ACC112 (cell line): ENCODE data around the gene IQCF6.

Experiments
- H2AFZ ChIP-seq: fragments of 200-600 bp; sonication (generic); one replicate; pipeline ENCODE4 v1.6.0; 2017; ENCODE audit warnings: antibody characterized with exemption, low read length; ENCODE audit not compliant: unreplicated experiment
- H3K27ac ChIP-seq: fragments of 200-600 bp; sonication (generic); 2 replicates; pipeline ENCODE4 v1.5.1; 2014; ENCODE audit warnings: low read depth, mild to moderate bottlenecking, antibody characterized with exemption, low read length, moderate library complexity
- H3K27me3 ChIP-seq: fragments of 200-600 bp; sonication (generic); 2 replicates; pipeline ENCODE4 v1.6.1; 2014; ENCODE audit warnings: mild to moderate bottlenecking, antibody characterized with exemption, low read length, moderate library complexity, mixed read lengths; ENCODE audit not compliant: insufficient read depth
- H3K36me3 ChIP-seq: fragments of 200-600 bp; sonication (generic); 2 replicates; pipeline ENCODE4 v1.6.1; 2016; ENCODE audit warnings: mild to moderate bottlenecking, antibody characterized with exemption, low read length, moderate library complexity, mixed read lengths; ENCODE audit not compliant: insufficient read depth
- H3K4me1 ChIP-seq: fragments of 200-600 bp; sonication (generic); one replicate; pipeline ENCODE4 v1.6.1; 2016; ENCODE audit warnings: low read length, mixed read lengths; ENCODE audit not compliant: insufficient read depth, unreplicated experiment, control insufficient read depth
- H3K4me3 ChIP-seq: fragments of 200-600 bp; sonication (generic); 2 replicates; pipeline ENCODE4 v1.5.1; 2014; ENCODE audit warnings: mild to moderate bottlenecking, low read depth, low read length
- H3K79me2 ChIP-seq: fragments of 200-600 bp; sonication (generic); one replicate; pipeline ENCODE4 v1.6.0; 2016; ENCODE audit warnings: low read length; ENCODE audit not compliant: control insufficient read depth, unreplicated experiment, insufficient read depth

Gene IQCF6

DNA sequence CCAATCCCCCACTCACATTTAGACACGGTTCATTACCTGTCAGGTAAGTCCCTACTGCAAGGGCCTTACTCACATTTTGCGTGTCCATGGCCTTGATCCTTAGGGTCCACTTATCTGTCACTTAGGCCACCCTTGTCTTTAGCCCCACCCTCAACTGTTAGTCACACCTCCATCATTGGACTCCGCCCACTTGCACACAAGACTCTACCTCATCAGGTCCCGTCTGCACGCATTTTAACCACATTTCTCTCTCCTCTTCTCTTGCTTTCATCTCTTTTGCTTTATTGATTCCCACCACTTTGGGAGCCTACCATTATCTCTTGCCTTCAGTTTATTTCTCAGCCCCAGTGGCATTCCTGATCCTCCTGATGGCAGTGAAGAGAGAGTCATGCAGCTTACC is at the start of gene IQCF6:
Gene IQCF6 (minus strand): TSS at position 101 of the 400 bp plus-strand sequence. CDS start 13 bp downstream, at position 88.
- H2AFZ ChIP-seq: no peak within 1 kb of the TSS
- no peak within 1 kb of the TSS for H3K4me3 ChIP-seq
- peaks cover 50% of the 10 kb centered on the region for H3K27me3 ChIP-seq
- H3K79me2 ChIP-seq: no peaks in the 10 kb centered on the region
- no peaks in the 10 kb centered on the region for H3K4me1 ChIP-seq
- H3K27ac ChIP-seq: no peak within 1 kb of the TSS
- H3K36me3 ChIP-seq: no peaks in the 10 kb centered on the region

- Histone ChIP-seq H3K4me1 (no peaks in the 10 kb centered on the region), H3K79me2 (no peaks in the 10 kb centered on the region), H3K4me3 (no peak overlapping the region), H2AFZ (no peak overlapping the region), H3K27me3 (peaks cover 48% of the 10 kb centered on the region), H3K27ac (no peak overlapping the region), H3K36me3 (no peaks in the 10 kb centered on the region)
Observed at GRCh38 chr3:51828297-51828696, 49.3 kb upstream of the IQCF6 start.

GRCh38 chr3:51819709-51820406 is 40.8 kb upstream of the IQCF6 start:
- H3K27me3 ChIP-seq: peaks cover 86% of the 10 kb centered on the region
- no peaks in the 10 kb centered on the region for H3K79me2 ChIP-seq
- no peaks in the 10 kb centered on the region for H3K36me3 ChIP-seq
- H3K4me1 ChIP-seq: no peaks in the 10 kb centered on the region
- no peak overlapping the region for H3K27ac ChIP-seq
- H2AFZ ChIP-seq: no peak overlapping the region
- no peak overlapping the region for H3K4me3 ChIP-seq

GRCh38 chr3:51819151-51819550 is 40.1 kb upstream of the IQCF6 start:
- no peak overlapping the region for H3K27ac ChIP-seq

GRCh38 chr3:51817375-51817774 is 38.3 kb upstream of the IQCF6 start:
- no peaks in the 10 kb centered on the region for H3K36me3 ChIP-seq
- no peak overlapping the region for H3K4me3 ChIP-seq
- H3K79me2 ChIP-seq: no peaks in the 10 kb centered on the region
- H3K27me3 ChIP-seq: peaks cover 68% of the 10 kb centered on the region
- no peaks in the 10 kb centered on the region for H3K4me1 ChIP-seq
- no peak overlapping the region for H3K27ac ChIP-seq
- no peak overlapping the region for H2AFZ ChIP-seq

More at GRCh38 chr3:51819151-51819550, 40.1 kb upstream of the IQCF6 start:
- no peaks in the 10 kb centered on the region for H3K4me1 ChIP-seq
- no peak overlapping the region for H3K4me3 ChIP-seq
- no peaks in the 10 kb centered on the region for H3K36me3 ChIP-seq
- H3K27me3 ChIP-seq: peaks cover 84% of the 10 kb centered on the region
- H2AFZ ChIP-seq: no peak overlapping the region
- no peaks in the 10 kb centered on the region for H3K79me2 ChIP-seq

DNA sequence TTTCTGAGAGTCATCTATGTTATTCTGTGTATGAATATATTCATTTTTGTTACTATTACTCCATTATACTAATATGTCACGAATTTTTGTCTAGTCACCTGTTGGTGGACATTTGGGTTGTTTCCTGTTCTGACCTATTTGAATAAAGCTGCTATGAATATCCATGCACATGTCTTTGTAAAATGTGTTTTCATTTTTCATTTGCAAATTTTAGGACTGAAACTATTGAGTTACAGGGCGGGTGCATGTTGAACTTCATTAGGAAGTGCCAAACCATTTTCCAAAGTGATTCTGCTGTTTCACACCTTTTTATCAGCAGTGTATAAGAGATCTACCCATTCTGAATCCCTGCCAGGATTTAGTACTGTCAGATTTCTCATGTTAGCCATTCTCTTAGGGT is 37.7 kb upstream of the IQCF6 start:
- Histone ChIP-seq H3K36me3 (no peaks in the 10 kb centered on the region), H3K4me1 (no peaks in the 10 kb centered on the region), H2AFZ (no peak overlapping the region), H3K4me3 (no peak overlapping the region), H3K27ac (no peak overlapping the region), H3K79me2 (no peaks in the 10 kb centered on the region), H3K27me3 (peaks cover 64% of the 10 kb centered on the region)

- Histone ChIP-seq H3K36me3 (no peaks in the 10 kb centered on the region), H3K27me3 (peaks cover 64% of the 10 kb centered on the region), H3K4me3 (no peak overlapping the region), H2AFZ (no peak overlapping the region), H3K79me2 (no peaks in the 10 kb centered on the region), H3K27ac (no peak overlapping the region), H3K4me1 (no peaks in the 10 kb centered on the region)
Observed at GRCh38 chr3:51815614-51816013, 36.6 kb upstream of the IQCF6 start.

- H3K27ac ChIP-seq: no peak overlapping the region
- peaks cover 49% of the 10 kb centered on the region for H3K27me3 ChIP-seq
- no peaks in the 10 kb centered on the region for H3K4me1 ChIP-seq
- no peaks in the 10 kb centered on the region for H3K36me3 ChIP-seq
- H3K79me2 ChIP-seq: no peaks in the 10 kb centered on the region
- H3K4me3 ChIP-seq: no peak overlapping the region
- no peak overlapping the region for H2AFZ ChIP-seq
Observed at GRCh38 chr3:51814034-51814433, 35.0 kb upstream of the IQCF6 start.

GRCh38 chr3:51813539-51813938 is 34.5 kb upstream of the IQCF6 start:
- Histone ChIP-seq H3K27ac (no peak overlapping the region), H3K36me3 (no peaks in the 10 kb centered on the region), H3K4me1 (no peaks in the 10 kb centered on the region), H3K27me3 (peaks cover 46% of the 10 kb centered on the region), H3K79me2 (no peaks in the 10 kb centered on the region), H3K4me3 (no peak overlapping the region), H2AFZ (no peak overlapping the region)

DNA sequence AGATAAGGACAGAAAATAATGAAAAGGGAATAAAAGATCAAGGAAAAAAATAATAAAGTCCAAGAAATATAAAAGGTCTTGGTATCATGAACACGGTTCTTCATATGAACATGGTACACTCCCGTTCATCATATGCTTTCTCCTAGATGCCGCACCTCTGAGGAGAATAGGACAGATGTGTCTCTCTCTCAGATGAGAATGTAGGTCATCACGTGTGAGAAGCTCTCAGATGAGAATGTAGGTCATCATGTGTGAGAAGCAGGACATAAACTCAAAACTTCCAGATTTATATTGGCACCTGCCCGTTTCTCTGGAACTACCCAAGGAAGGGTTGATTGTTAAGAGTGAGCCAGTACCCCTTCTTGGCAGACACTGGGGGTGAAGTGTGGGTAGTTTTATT is 29.9 kb upstream of the IQCF6 start:
- H3K79me2 ChIP-seq: no peaks in the 10 kb centered on the region
- H3K4me1 ChIP-seq: no peaks in the 10 kb centered on the region
- H3K27ac ChIP-seq: no peak overlapping the region
- peaks cover 43% of the 10 kb centered on the region for H3K27me3 ChIP-seq
- H3K36me3 ChIP-seq: no peaks in the 10 kb centered on the region
- H3K4me3 ChIP-seq: no peak overlapping the region
- no peak overlapping the region for H2AFZ ChIP-seq

GRCh38 chr3:51802106-51802703 is 23.2 kb upstream of the IQCF6 start:
- no peak overlapping the region for H3K4me3 ChIP-seq
- H3K4me1 ChIP-seq: no peaks in the 10 kb centered on the region

More at GRCh38 chr3:51802106-51802703, 23.2 kb upstream of the IQCF6 start:
- Histone ChIP-seq H3K27me3 (peaks cover 81% of the 10 kb centered on the region), H3K27ac (no peak overlapping the region), H3K79me2 (no peaks in the 10 kb centered on the region), H3K36me3 (no peaks in the 10 kb centered on the region), H2AFZ (no peak overlapping the region)
